Breast epithelium (tissue), 4 donors: Measurements from ENCODE around the gene NDUFS6. TPM values are rescaled to one million over a fixed set of nuclear protein-coding genes. Genes with fewer than 3 reads are reported as not detected.
"Not testable (repeated sequence)": the region's sequence is repeated elsewhere in the genome, so short reads cannot be mapped to it uniquely, and the experiment has no call there.

Experiments
- DNase-seq, 2 donors: peaks; one replicate each; pipeline ENCODE4 v3.0.0-alpha.2; 2019; ENCODE audit warnings: low spot score in 2 of 2
- H3K27ac ChIP-seq, 2 donors: fragments of 200-600 bp; sonication (generic) in 1 of 2; one replicate each; pipeline ENCODE4 v1.5.1; 2016 to 2019; ENCODE audit warnings: mild to moderate bottlenecking in 1 of 2
- H3K27me3 ChIP-seq, 2 donors: fragments of 200-600 bp; sonication (generic) in 1 of 2; one replicate each; pipeline versions ENCODE4 v1.5.1 to v1.6.0; 2017 to 2019; ENCODE audit warnings: control low read depth in 1 of 2, mild to moderate bottlenecking in 1 of 2
- H3K36me3 ChIP-seq: fragments of 200-600 bp; one replicate; pipeline ENCODE4 v1.5.1; 2019
- H3K4me1 ChIP-seq, 2 donors: fragments of 200-600 bp; sonication (generic); one replicate each; pipeline ENCODE4 v1.5.1; 2016 to 2019; ENCODE audit warnings: control low read depth in 1 of 2
- H3K4me3 ChIP-seq, 3 donors: fragments of 200-600 bp; sonication (generic); 1 replicate in 2 of 3; 2 replicates in 1 of 3; pipeline ENCODE4 v1.5.1; 2016 to 2019; ENCODE audit warnings: mild to moderate bottlenecking in 3 of 3, moderate library complexity in 2 of 3
- H3K9me3 ChIP-seq, 2 donors: fragments of 200-600 bp; sonication (generic) in 1 of 2; one replicate each; pipeline ENCODE4 v1.5.1; 2016 to 2019; ENCODE audit warnings: control low read depth in 1 of 2
- CTCF ChIP-seq, 3 donors: fragments of 450-650 bp; IDR thresholded peaks; one replicate each; pipeline ENCODE4 v1.5.1; 2016 to 2017; ENCODE audit warnings: antibody characterized with exemption in 3 of 3, mild to moderate bottlenecking in 3 of 3, moderate library complexity in 3 of 3
- POLR2A ChIP-seq: fragments of 450-650 bp; IDR thresholded peaks from one replicate; pipeline ENCODE4 v1.6.1; 2016; ENCODE audit warnings: antibody characterized with exemption, mild to moderate bottlenecking, moderate library complexity
- POLR2AphosphoS5 ChIP-seq, 3 donors: sonication (generic); formaldehyde crosslinking; IDR thresholded peaks; one replicate each; pipeline ENCODE4 v1.6.1; 2017; ENCODE audit warnings: antibody characterized with exemption in 3 of 3
- intact Hi-C: fragments of 100-400 bp; cut with DNase I; formaldehyde crosslinking; loops from one replicate; pipeline ENCODE4 v1.15.1; 2023; ENCODE audit warnings: low total_unique reads
- total RNA-seq, 3 donors: library from RNA; depleted of rRNA; stranded (reverse); fragments of >200 nt; gene quantifications; one replicate each; pipeline ENCODE4 v1.1.0, GENCODE V29; 2016

NDUFS6 gene
- total RNA-seq, 3 donors from 2014 or later, result 37.9 to 68.8 (median 48.0) TPM

DNA sequence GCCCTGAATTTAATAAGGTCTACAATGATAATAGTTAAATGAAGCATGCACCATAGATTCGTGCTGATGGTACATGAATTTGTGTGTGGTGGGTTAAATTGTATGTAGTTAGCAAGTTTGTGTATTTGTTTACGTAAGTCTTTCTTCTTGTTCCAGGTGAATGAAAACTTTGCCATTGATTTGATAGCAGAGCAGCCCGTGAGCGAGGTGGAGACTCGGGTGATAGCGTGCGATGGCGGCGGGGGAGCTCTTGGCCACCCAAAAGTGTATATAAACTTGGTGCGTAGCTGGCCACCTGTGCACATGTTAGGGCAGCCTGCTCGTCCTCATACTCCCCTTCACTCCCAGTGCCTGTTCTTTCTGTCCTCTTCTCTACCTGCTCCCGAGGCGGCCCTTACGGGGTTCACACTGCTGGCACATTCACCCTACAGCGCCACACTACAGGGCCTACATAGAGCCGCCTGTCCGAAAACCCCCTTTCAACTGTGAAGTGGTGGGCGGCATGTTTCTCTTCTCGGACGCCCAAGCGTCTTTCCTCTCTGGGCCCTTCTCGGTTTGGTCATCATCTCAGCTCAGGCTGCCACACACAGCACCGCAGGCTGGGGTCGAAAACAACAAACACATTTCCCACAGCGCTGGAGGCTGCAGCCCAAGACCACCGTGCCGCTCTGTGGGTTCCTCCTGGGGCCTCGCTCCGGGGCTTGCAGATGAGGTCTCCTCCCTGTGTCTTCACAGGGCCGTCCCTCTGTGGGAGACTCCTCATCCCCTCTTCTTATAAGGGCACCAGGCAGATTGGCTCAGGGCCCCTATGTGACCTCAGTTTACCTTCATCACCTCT lies 13.2 kb downstream of the NDUFS6 start:
- H3K27ac ChIP-seq, result no peak overlapping the region
- H3K9me3 ChIP-seq, result no peaks in the 10 kb centered on the region
- intact Hi-C loops, result no loop called here
- H3K4me3 ChIP-seq, result no peak overlapping the region
- H3K27me3 ChIP-seq, result no peaks in the 10 kb centered on the region
- no peaks in the 10 kb centered on the region for H3K36me3 ChIP-seq
- H3K4me1 ChIP-seq, result no peaks in the 10 kb centered on the region
- no peak for DNase-seq
- TF ChIP-seq POLR2A (no peak), POLR2AphosphoS5 (IDR thresholded peaks at IDR 0.05) (no peak), CTCF (IDR thresholded peaks at IDR 0.05) (no peak)

DNA sequence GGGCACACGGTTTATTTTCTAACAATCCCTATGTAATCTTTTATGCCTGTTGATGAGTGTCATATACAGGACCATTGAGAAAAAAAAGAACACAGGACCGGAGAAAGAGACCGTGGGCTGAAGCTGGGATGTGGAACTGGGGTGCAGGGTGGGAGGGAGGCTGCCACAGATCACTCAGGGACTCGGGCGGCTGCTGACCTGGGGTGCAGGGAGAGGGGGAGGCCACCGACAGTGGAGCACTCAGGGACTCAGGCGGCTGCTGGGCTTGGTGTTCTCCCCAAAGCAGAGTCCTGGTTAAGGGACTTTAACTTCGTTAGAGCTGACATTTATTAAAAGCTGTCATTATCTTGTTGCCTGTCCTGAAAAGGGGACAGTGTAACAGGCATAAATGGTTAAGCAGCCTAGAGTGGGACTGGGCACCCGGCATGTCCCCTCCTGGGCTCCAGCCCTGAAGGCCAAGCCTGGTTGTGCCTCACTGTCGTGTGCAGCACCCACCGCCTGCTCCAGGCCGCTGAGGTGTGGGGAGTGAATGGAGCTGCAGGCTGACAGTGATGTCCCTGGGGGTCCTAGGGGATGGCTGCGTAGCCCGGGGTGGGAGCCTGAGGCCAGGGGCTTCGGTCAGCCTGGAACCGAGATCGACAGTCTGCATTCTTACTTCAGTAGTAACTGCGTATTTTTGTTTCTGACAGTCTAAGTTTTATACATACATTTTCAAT lies 14.0 kb downstream of the NDUFS6 start:
- Histone ChIP-seq H3K4me3 (no peak overlapping the region), H3K36me3 (no peaks in the 10 kb centered on the region), H3K4me1 (no peaks in the 10 kb centered on the region), H3K27ac (no peak overlapping the region), H3K9me3 (no peaks in the 10 kb centered on the region), H3K27me3 (no peaks in the 10 kb centered on the region)
- TF ChIP-seq POLR2A, result no peak
- TF ChIP-seq CTCF (IDR thresholded peaks at IDR 0.05), result no peak
- no peak for DNase-seq
- intact Hi-C loops, result no loop called here

DNA sequence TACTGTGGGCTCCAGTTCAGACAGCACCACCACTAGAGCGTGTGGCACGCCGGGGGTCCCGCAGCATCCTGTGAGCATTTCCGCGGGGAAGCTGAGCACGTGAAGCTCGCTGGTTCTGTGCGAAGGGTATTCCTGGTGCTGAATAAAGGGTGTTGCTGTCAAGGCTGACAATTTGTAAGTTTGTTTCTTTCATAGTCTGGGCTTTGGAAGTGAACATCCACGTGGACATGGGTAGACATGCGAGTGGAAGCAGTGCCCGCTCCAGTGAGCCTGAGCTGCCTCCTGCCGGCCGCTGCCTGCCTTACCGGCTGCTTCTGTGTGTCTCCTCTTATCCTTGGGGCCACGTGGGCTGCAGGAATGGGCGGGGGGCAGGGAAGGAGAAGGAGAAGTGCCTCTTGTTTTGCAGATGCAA lies 14.7 kb downstream of the NDUFS6 start:
- Histone ChIP-seq H3K36me3 (no peaks in the 10 kb centered on the region), H3K4me3 (no peak overlapping the region), H3K4me1 (no peaks in the 10 kb centered on the region), H3K27ac (no peak overlapping the region), H3K27me3 (no peaks in the 10 kb centered on the region), H3K9me3 (no peaks in the 10 kb centered on the region)
- intact Hi-C loops, result no loop called here
- no peak for TF ChIP-seq CTCF (IDR thresholded peaks at IDR 0.05)
- DNase-seq, result no peak

DNA sequence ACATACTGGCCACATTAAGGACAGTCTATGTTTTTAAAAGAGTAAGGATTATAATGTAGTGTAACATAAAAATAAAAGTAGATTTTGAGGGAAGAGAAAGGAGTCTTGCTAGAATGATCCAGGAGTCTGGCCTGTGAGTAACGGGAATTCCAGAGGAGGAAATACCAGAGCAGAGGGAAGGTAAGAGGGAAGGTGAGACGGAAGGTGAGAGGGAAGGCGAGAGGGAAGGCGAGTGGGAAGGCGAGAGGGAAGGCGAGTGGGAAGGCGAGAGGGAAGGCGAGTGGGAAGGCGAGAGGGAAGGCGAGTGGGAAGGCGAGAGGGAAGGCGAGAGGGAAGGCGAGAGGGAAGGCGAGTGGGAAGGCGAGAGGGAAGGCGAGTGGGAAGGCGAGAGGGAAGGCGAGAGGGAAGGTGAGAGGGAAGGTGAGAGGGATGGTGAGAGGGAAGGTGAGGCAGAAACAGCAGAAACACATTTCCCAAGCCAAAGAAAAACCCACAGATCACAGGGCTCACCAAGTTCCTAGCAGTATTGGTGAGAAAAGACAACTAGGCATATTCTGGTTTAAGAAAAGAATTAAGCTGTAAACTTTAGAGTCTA lies 15.4 kb downstream of the NDUFS6 start:
- H3K4me1 ChIP-seq, H3K27ac ChIP-seq, DNase-seq, intact Hi-C loops, H3K27me3 ChIP-seq, H3K36me3 ChIP-seq, H3K9me3 ChIP-seq, H3K4me3 ChIP-seq: not testable (repeated sequence)

DNA sequence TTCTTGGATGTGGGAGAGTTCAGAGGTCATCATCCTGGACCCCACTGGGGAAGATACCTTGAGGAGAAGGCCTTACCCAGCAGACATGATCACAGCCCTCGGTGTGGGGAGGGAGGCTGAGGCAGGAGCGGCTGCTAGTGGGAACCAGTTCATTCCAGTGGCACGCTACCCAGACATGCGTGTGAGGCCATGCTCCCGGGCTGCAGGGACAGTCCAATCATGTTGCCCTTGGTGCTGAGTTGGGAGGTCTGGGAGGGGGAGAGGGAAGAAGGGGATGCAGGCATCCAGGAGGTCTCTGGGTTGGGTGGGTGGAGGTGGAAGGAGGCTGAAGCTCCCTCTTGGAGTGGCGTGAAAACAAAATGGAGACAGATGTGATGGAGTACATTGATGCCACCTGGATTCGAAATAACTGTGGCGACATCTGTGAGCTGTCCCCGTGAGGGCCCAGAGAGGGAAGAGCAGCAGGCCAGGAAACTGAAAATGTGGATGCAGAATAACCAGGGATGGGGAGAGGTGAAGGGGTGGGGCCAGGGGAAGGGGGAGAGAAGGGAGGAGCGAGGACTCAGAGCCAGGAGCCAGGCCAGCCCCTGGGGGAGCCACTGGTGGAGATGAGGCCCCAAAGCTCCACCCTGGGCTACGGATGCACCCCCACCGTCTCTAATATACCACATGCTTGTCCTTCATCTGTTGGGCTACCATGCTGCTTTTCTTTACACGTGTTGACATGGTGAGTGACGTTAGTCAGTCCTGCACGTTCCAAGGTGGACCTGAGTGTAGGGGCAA lies 16.2 kb downstream of the NDUFS6 start:
- Histone ChIP-seq H3K4me1 (no peaks in the 10 kb centered on the region), H3K27me3 (no peaks in the 10 kb centered on the region), H3K27ac (no peak overlapping the region), H3K9me3 (no peaks in the 10 kb centered on the region), H3K4me3 (no peak overlapping the region), H3K36me3 (no peaks in the 10 kb centered on the region)
- intact Hi-C loops, result no loop called here
- TF ChIP-seq POLR2AphosphoS5 (IDR thresholded peaks at IDR 0.05) (no peak), POLR2A (no peak), CTCF (IDR thresholded peaks at IDR 0.05) (no peak)
- DNase-seq, result no peak
